DND-41 (cell line): ENCODE measurements around the gene COL15A1.

Experiments used
- ATAC-seq: fragments of 200-7000 bp; cut with Tn5 transposase; 3 replicates; pipeline ENCODE4 v1.9.1; 2021; ENCODE audit warnings: low read depth; ENCODE audit not compliant: insufficient read depth
- DNase-seq: peaks from one replicate; pipeline ENCODE4 v3.0.0-alpha.2; 2020
- H2AFZ ChIP-seq: 2 replicates; pipeline ENCODE4 v1.6.0; 2012; ENCODE audit warnings: low read depth, low read length
- H3K27ac ChIP-seq: 2 replicates; pipeline ENCODE4 v1.5.1; 2012; ENCODE audit warnings: low read length, inconsistent platforms
- H3K27me3 ChIP-seq: fragments of 200-600 bp; sonication (generic); 2 replicates; pipeline ENCODE4 v1.6.0; 2012; ENCODE audit warnings: low read length, mild to moderate bottlenecking, inconsistent platforms; ENCODE audit not compliant: insufficient read depth, poor library complexity
- H3K36me3 ChIP-seq: 2 replicates; pipeline ENCODE4 v1.5.1; 2012; ENCODE audit warnings: low read length, inconsistent platforms; ENCODE audit not compliant: insufficient read depth
- H3K4me1 ChIP-seq: 2 replicates; pipeline ENCODE4 v1.5.1; 2012; ENCODE audit warnings: mild to moderate bottlenecking, low read length; ENCODE audit not compliant: insufficient read depth
- H3K4me2 ChIP-seq: 2 replicates; pipeline ENCODE4 v1.6.0; 2012; ENCODE audit warnings: mild to moderate bottlenecking, moderate library complexity, low read length, inconsistent platforms; ENCODE audit not compliant: insufficient read depth
- H3K4me3 ChIP-seq, 2 experiments: fragments of 200-600 bp in 1 of 2; shearing (Covaris generic) in 1 of 2; 2 replicates each; pipeline ENCODE4 v1.5.1; 2012 to 2016; ENCODE audit warnings: inconsistent platforms in 2 of 2, low read length in 2 of 2, mild to moderate bottlenecking in 2 of 2, low read depth in 1 of 2, moderate library complexity in 1 of 2
- H3K79me2 ChIP-seq: 2 replicates; pipeline ENCODE4 v1.6.0; 2012; ENCODE audit warnings: low read length, inconsistent platforms; ENCODE audit not compliant: insufficient read depth
- H3K9ac ChIP-seq: 2 replicates; pipeline ENCODE4 v1.6.0; 2012; ENCODE audit warnings: low read depth, mild to moderate bottlenecking, inconsistent platforms, low read length, moderate library complexity
- H3K9me3 ChIP-seq: 2 replicates; pipeline ENCODE4 v1.5.1; 2012; ENCODE audit warnings: low read length, moderate library complexity, mild to moderate bottlenecking, inconsistent platforms; ENCODE audit not compliant: insufficient read depth, severe bottlenecking
- H4K20me1 ChIP-seq: 2 replicates; pipeline ENCODE4 v1.6.0; 2012; ENCODE audit warnings: low read length; ENCODE audit not compliant: insufficient read depth
- CTCF ChIP-seq: IDR thresholded peaks from 2 replicates; pipeline ENCODE4 v1.5.1; 2012; ENCODE audit warnings: borderline replicate concordance, low read length, moderate library complexity, mild to moderate bottlenecking; ENCODE audit not compliant: poor library complexity, severe bottlenecking; ENCODE audit errors: extremely low read depth
- EZH2 ChIP-seq: IDR thresholded peaks from 3 replicates; pipeline ENCODE4 v1.6.1; 2012; ENCODE audit warnings: borderline replicate concordance, low read depth, mild to moderate bottlenecking, moderate library complexity, low read length, inconsistent platforms; ENCODE audit not compliant: severe bottlenecking

The COL15A1 gene

DNA sequence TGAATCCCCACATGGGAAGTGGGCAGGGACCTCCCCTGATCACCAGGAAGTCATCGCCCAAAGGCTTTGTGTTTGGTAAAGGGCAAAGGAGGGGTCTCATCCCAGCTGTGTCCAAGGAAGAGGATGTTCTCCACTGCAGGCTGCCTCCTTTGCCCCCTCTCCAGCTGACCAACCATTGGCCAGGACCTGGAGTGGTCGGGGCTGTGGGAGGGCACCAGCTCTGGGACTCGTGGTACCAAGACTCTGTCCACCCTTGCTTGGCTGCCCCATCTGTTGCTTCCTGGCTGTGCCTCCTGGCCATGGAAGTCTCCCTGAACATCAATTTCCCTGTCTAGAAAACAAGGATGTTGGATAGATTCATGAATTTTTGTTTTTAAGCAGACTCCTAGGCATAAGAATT, 34.1 kb downstream of the COL15A1 start:
- Histone ChIP-seq H3K27ac (no peak overlapping the region), H3K4me1 (peaks cover 7% of the 10 kb centered on the region), H3K79me2 (no peaks in the 10 kb centered on the region), H3K27me3 (peaks cover 15% of the 10 kb centered on the region), H4K20me1 (no peaks in the 10 kb centered on the region), H3K4me3 (no peak overlapping the region), H3K4me2 (no peak overlapping the region), H3K9ac (no peak overlapping the region), H3K36me3 (no peaks in the 10 kb centered on the region), H3K9me3 (no peaks in the 10 kb centered on the region), H2AFZ (no peak overlapping the region)
- no peak for DNase-seq
- TF ChIP-seq CTCF (no peak), EZH2 (no peak)
- no peak for ATAC-seq

- H3K9ac ChIP-seq: no peak overlapping the region
These were observed 34.5 kb downstream of the COL15A1 start for GRCh38 chr9:98978231-98978681.

DNA sequence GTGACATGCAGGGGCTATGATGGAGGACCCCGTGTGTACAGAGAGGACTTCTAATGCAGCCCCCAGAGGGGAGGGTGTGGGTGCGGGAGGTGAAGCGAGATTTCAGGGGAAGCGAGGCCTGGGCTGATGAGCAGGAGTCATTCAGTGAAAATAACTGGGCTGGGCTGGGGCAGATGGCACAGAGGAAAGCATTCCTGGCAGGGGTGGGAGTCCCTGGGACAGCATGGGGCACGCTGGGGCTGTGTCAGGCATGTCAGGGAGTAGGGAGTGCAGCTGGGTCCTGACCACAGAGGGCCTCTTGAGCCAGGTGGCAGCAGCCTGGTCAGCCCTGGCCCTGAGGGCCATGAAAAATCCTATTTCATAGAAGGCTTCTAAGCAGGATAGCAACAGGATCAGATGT, 36.6 kb downstream of the COL15A1 start:
- peaks cover 12% of the 10 kb centered on the region for H3K27me3 ChIP-seq
- no peak for ATAC-seq
- H3K4me1 ChIP-seq: peaks cover 1% of the 10 kb centered on the region; the same call in 1 of the 2 replicates
- no peak overlapping the region for H3K9ac ChIP-seq
- no peak for DNase-seq
- H3K27ac ChIP-seq: no peak overlapping the region
- H3K9me3 ChIP-seq: no peaks in the 10 kb centered on the region
- H3K4me2 ChIP-seq: no peak overlapping the region
- no peaks in the 10 kb centered on the region for H4K20me1 ChIP-seq
- H3K36me3 ChIP-seq: no peaks in the 10 kb centered on the region
- H3K79me2 ChIP-seq: no peaks in the 10 kb centered on the region
- H3K4me3 ChIP-seq: no peak overlapping the region
- TF ChIP-seq CTCF (no peak), EZH2 (no peak)
- H2AFZ ChIP-seq: no peak overlapping the region

More at GRCh38 chr9:98978231-98978681, 34.5 kb downstream of the COL15A1 start:
- H2AFZ ChIP-seq: no peak overlapping the region
- H3K9me3 ChIP-seq: no peaks in the 10 kb centered on the region
- ATAC-seq: no peak
- DNase-seq: no peak
- peaks cover 15% of the 10 kb centered on the region for H3K27me3 ChIP-seq
- H3K4me3 ChIP-seq: no peak overlapping the region
- no peaks in the 10 kb centered on the region for H3K79me2 ChIP-seq
- no peak overlapping the region for H3K27ac ChIP-seq
- H3K4me2 ChIP-seq: no peak overlapping the region
- no peaks in the 10 kb centered on the region for H4K20me1 ChIP-seq
- TF ChIP-seq EZH2: no peak
- TF ChIP-seq CTCF: no peak
- peaks cover 7% of the 10 kb centered on the region for H3K4me1 ChIP-seq
- no peaks in the 10 kb centered on the region for H3K36me3 ChIP-seq
